8988T (cell line): ENCODE results near the gene TAS1R3.
"Not testable (repeated sequence)": the region's sequence is repeated elsewhere in the genome, so short reads cannot be mapped to it uniquely, and the experiment has no call there.

Experiments
- DNase-seq: peaks from one replicate; pipeline ENCODE4 v3.0.0; 2011

Gene TAS1R3

GRCh38 chr1:1354271-1355247, 23.5 kb downstream of the TAS1R3 start:
- DNase-seq: peak; percentile 17

DNA sequence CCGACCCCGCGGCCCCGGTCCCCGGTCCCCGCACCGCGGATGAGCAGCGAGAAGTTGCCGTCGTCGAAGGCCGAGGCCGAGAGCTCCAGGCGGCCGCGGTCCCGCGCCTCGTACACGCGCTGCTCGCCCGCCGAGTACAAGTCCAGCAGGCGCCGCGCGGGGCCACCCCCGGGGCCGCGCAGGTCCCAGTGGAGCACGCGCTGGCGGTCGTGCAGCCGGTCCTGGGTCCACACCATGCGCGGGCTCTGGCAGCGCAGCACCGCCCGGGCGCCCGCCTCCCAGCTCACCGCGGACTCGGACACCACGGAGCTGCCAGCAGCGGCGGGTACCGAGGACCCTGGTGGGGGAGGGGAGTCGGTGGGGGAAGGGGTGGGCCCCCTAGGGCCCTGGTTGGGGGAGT, 24.3 kb downstream of the TAS1R3 start:
- peak; percentile 85 for DNase-seq

DNA sequence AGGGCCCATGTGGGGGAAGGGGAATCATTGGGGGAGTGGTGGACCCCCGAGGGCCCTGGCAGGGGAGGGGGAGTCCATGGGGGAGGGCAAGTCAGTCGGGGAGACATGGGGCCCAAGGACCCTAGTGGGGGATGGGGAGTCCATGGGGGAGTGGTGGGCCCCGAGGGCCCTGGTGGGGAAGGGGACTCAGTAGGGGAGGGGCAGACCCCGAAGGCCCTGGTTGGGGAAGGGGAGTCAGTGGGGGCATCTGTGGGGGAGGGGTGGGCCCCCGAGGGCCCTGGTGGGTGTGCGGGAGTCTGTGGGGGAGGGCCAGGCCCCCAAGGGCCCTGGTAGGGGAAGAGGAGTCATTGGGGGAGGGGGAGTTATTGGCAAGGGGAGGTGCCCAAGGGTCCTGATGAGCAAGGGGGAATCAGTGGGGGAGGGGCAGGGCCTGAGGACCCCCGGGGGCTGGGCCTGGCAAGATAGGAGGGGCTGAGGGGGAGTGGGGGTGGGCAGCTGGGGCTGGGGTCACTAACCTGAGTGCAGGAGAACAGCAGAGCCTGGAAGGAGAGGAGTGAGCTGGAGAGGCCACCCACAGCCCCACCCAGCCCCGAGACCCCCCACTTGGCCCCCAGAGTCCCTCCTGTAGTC, 25.2 kb downstream of the TAS1R3 start:
- peak; percentile 20 for DNase-seq

- DNase-seq: peak; percentile 19
Measured at GRCh38 chr1:1356796-1357401, 25.8 kb downstream of the TAS1R3 start.

DNA sequence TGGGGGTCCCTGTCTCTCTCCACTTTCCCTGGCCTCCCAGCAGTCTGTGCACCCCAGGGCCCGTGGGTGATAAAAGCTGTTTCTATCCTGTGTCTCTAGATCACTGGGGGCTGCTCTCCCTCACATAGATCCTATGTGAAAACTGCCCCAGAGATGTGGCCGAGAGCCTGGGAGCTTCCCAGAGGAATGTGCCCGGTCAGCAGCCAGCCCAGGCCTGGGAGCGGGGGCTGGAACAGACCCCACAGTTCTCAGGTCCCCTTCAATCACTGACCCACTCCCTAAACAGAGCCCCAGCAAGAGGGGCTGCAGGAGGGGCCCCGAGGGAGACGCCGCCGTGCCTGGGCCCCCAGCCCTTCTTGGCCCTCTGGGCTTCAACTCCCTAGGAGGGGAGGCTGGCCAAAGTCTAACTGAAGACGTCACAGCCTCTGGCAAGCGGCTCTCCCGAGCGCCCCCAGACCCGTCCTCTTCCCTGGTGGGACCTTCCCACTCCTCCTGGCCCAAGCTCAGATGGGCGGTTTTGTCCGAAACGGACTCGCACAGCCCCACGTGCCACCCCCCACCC, 26.9 kb downstream of the TAS1R3 start:
- DNase-seq: peak; percentile 20

GRCh38 chr1:1358433-1359271, 27.6 kb downstream of the TAS1R3 start, which contains the start of gene MXRA8:
TSS of gene MXRA8 (minus strand) at chr1:1358555. CDS start at chr1:1358504, 51 bp downstream.
- DNase-seq: no peak

DNA sequence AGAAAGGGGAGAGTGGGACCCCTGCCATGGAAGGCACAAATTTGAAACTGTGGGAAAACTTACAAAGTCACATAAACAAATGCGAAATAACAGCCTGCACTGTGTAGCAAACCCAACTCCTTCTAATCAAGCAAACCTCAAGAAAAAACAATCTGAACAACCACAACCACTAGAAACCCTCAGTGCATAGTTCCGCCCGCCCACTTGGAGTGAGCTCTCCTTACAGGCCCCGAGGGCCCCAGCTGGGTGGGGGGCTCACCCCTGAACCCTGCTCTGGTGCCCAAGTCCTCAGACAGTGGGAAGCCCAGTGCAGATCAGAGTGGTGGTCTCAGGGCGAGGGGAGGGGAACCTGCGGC, 28.2 kb downstream of the TAS1R3 start:
- DNase-seq: no peak

- peak; percentile 20 for DNase-seq
Measured at GRCh38 chr1:1359664-1360468, 28.8 kb downstream of the TAS1R3 start.

DNA sequence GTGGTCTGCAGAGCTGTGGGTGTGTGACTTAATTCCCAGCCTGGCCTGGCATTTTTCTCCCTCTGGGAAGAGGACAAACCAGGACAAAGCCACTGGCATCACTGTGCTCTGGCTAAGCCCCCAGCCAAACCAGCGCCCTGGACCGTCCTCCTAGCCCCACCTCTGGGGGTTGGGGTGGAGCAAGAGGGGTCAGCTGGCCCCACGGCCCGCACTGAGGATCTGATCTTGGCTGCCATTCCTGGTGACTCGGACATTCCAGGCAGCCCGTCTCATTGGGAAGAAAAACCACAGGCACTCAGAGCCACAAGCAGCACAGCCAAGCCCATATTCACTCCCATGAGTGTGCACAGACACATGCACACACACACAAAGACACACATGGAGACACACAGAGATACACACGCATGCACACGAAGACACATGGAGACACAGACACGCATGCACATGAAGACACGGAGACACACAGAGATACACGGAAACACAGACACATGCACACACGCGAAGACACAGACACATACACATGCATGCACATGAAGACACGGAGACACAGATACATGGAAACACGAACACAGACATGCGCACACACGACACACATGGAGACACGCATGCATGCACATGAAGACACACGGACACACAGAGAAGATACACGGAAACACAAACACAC, 29.6 kb downstream of the TAS1R3 start:
- DNase-seq: peak; percentile 89

DNA sequence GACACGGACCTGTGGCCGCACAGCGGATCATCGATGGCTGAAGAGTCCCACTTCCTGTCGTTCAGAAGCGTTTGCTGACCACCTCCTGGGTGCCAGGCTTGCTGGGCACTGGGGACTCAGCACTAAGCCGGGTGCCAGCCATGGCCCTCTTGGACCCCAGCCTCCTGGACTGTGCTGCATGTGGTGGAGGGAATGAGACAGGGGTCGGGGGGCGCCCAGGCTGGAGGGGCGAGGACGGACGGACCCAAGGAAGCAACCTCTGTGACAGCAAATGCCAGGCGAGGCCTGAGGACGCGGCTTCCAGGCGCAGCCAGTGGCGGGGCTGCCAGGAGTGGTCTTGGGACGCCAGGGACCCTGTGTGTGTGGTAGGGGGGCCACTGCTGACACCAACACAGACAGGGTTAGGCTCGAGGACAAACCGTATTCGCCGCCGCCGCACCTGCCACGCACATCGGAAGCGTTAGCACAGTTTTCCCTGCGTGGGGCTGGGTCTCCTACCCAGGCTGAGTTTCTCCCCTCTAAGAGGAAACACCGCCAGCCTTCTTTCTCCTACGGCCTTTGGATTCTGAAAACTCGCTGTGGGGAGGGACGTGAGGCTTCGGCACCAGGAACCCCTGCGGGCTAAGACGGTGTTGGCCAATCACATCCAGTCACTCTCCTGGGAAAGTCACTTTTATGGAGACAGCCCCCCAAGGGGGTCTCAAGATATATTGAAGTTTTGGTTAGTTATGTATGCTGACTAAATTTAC, 30.3 kb downstream of the TAS1R3 start:
- DNase-seq: no peak

DNA sequence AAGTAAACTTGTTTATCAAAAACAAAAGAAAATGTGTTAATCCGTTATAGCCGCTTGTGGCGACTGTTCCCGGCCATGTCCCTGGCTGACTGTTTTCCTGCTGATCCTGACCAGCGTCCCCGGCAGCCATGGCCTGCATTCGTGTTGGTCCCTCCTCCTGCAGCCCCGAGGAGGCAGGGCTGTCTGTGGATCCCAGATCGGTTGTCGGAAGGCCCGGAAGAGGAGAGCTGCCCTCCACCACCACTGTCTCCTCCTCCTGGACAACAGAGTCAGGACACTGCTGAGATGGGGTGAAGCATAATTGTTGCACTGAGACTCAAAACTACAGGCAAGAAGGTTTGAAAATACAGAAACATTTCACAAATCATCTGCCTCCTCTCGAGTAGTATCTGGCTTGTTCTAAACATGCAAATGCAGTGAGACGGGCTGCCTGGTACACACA, 30.9 kb downstream of the TAS1R3 start:
- no peak for DNase-seq

DNA sequence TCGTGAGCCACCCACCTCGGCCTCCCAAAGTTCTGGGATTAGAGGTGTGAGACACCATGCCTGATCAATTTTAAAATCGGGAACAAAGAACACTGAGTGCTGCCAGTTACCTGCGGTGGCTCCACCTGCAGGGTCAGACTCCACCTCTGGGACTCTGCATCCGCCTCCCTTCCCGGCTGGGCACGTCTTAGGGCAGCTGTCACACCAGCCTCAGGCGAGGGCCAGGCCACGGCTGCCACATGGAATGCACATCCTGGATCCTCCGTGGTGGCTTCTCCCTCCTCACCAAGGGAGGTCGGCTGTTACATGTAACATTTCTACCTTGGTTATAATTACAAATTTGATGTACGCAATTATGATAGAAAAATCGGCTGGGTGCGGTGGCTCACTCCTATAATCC, 33.2 kb downstream of the TAS1R3 start:
- DNase-seq: no peak

DNA sequence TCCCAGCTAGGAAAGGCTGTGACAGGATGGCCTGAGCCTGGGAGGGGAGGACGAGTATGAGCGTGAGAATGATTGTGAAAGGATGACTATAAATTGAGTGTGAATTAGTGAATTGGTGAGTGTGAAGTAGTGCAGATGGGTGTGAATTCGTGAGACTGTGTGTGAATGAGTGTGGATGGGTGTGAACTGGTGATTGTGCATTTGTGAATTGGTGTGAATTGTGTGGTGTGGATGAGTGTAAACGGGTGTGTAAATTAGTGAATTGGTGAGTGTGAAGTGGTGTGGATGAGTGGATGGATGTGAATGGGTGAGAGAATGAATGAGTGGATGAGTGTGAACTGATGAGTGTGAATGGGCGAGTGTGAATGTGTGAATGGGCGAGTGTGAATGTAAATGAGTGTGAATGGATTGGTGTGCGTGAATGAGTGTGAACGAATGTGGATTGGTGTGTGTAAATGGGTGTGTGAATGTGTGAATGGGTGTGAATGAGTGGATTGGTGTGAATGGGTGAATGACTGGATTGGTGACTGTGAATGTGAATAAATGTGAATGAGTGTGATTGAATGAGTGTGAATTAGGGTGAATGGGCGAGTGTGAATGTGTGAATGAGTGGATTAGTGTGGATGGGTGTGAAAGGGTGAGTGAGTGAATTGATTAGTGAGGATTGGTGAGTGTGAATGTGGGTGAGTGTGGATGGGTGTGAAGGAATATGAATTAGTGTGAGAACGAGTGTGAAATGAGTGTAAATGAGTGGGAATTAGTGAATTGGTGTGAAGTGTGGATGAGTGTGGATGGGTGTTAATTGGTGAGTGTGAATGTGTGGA, 35.0 kb downstream of the TAS1R3 start:
- DNase-seq: no peak

DNA sequence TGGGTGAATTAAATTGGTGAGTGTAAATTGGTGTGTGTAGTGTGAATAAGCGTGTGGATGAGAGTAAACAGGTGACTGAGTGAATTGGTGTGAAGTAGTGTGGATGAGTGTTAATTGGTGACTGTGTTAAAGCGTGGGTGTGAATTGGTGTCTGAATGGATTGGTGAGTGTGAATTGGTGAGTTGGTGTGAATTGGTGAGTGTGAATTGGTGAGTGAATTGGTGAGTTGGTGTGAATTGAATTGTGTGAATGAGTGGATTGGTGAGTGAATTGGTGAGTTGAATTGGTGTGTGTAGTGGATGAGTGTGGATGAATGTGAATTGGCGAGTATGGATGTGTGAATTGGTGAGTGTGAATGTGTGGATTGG, 35.6 kb downstream of the TAS1R3 start:
- DNase-seq: no peak

- no peak for DNase-seq
Measured at GRCh38 chr1:1367315-1367714, 36.2 kb downstream of the TAS1R3 start.

- not testable (repeated sequence) for DNase-seq
Measured at GRCh38 chr1:1370094-1370493, 39.0 kb downstream of the TAS1R3 start.

DNA sequence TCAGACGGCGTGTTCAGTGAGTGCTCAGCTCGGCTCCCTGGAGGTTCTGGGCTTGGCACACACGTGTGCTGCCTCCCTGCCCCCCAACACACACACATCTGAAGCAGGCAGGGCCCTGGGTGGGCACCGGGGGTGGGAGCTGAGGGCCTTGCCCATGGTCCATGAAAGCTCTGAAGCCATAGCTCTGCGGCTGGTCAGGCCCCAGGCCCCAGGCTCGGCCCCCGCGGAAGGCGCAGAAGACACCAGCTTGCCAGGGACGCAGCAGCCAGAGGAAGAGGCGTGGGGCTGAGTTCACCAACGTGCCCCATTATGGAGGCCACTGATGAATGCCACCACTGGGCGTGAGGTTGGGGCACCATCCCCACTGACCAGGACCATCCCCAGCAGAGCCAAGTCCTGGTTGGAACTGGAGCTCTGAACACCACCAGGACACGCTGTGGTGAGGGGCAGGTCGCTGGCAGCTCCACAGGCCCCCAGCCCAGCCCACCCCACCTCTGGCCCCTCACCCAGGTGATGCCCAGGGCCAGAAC, 39.8 kb downstream of the TAS1R3 start:
- DNase-seq: no peak

GRCh38 chr1:1371364-1371745, 40.3 kb downstream of the TAS1R3 start:
- no peak for DNase-seq
